Body of pancreas (tissue), 4 donors: ENCODE measurements around the gene GPR17. TPM values are rescaled to one million over a fixed set of nuclear protein-coding genes. Genes with fewer than 3 reads are reported as not detected.
A peak's percentile ranks its signal among the peaks of the same experiment; 100 is the strongest.

Experiments used
- ATAC-seq: fragments of 150-250 bp; one replicate; pipeline ENCODE4 v1.9.1; 2016
- DNase-seq, 4 donors: peaks; one replicate each; pipeline ENCODE4 v3.0.0-alpha.2; 2019
- H3K27ac ChIP-seq, 4 donors: fragments of 200-600 bp; sonication (generic); 1 replicate in 3 of 4; 2 replicates in 1 of 4; pipeline versions ENCODE4 v1.5.1 to v1.6.1; 2016 to 2019; ENCODE audit warnings: mild to moderate bottlenecking in 1 of 4, mixed read lengths in 1 of 4, moderate library complexity in 1 of 4
- H3K27me3 ChIP-seq, 2 donors: fragments of 200-600 bp; sonication (generic); one replicate each; pipeline ENCODE4 v1.6.0; 2016; ENCODE audit warnings: mild to moderate bottlenecking in 1 of 2
- H3K36me3 ChIP-seq, 2 donors: fragments of 200-600 bp; sonication (generic); replicated peaks in 1 of 2; 2 replicates each; pipeline ENCODE4 v1.5.1; 2016; ENCODE audit warnings: low read depth in 2 of 2; ENCODE audit not compliant: insufficient read depth in 1 of 2
- H3K4me1 ChIP-seq: fragments of 200-600 bp; sonication (generic); one replicate; pipeline ENCODE4 v1.6.0; 2016
- H3K4me3 ChIP-seq, 2 donors: fragments of 200-600 bp; sonication (generic); 1 replicate in 1 of 2; 2 replicates in 1 of 2; pipeline ENCODE4 v1.5.1; 2016 to 2019
- H3K9me3 ChIP-seq, 3 donors: fragments of 200-600 bp; sonication (generic); 1 replicate in 2 of 3; 2 replicates in 1 of 3; pipeline ENCODE4 v1.5.1; 2016
- CTCF ChIP-seq, 7 experiments: fragments of 450-650 bp in 4 of 7; fragments of 200-600 bp in 3 of 7; sonication (generic) in 3 of 7; IDR thresholded peaks; one replicate each; pipeline ENCODE4 v1.5.1; 2016 to 2019; ENCODE audit warnings: antibody characterized with exemption in 7 of 7
- POLR2A ChIP-seq, 3 donors: fragments of 450-650 bp; IDR thresholded peaks; one replicate each; pipeline ENCODE4 v1.6.1; 2016; ENCODE audit warnings: antibody characterized with exemption in 3 of 3, mild to moderate bottlenecking in 2 of 3
- WGBS, 2 donors: methylation state at CpG; one replicate each; pipeline ENCODE4 v1.1.5; 2017; 5-methylcytosine and 5-hydroxymethylcytosine counted together
- intact Hi-C: fragments of 100-400 bp; cut with DNase I; formaldehyde crosslinking; loops from one replicate; pipeline ENCODE4 v1.15.1; 2023
- total RNA-seq, 2 donors: library from RNA; depleted of rRNA; stranded (reverse); fragments of >200 nt; gene quantifications; one replicate each; pipeline ENCODE4 v1.1.0, GENCODE V29; 2016

GPR17 gene
- total RNA-seq, 2 donors from 2014 or later, result 0.26 TPM; not detected in 1

- peak in 3 of 4 donors; percentile 3 to 7 (median 7) for DNase-seq
- WGBS, 2 donors, result 79 to 83% methylated on average over 14 to 38 of the region's 38 CpGs
- no peak for ATAC-seq
Observed at GRCh38 chr2:127623388-127624319, 22.3 kb upstream of the GPR17 start.

GRCh38 chr2:127624320-127624755, 21.6 kb upstream of the GPR17 start:
- intact Hi-C loops, result no loop called here
- Histone ChIP-seq H3K9me3 (no peaks in the 10 kb centered on the region), H3K27ac (no peak overlapping the region), H3K4me1 (no peaks in the 10 kb centered on the region), H3K4me3 (no peak overlapping the region), H3K27me3 (no peaks in the 10 kb centered on the region), H3K36me3 (no peaks in the 10 kb centered on the region)
- WGBS, 2 donors, result 39 to 77% methylated on average over 3 to 5 of the region's 5 CpGs
- TF ChIP-seq CTCF (IDR thresholded peaks at IDR 0.05), result no peak
- no peak for TF ChIP-seq POLR2A (IDR thresholded peaks at IDR 0.05)
- ATAC-seq (no peak), DNase-seq (peak in 1 of 4 donors; percentile 7)

More at GRCh38 chr2:127623388-127624319, 22.3 kb upstream of the GPR17 start:
- Histone ChIP-seq H3K9me3 (no peaks in the 10 kb centered on the region), H3K4me1 (no peaks in the 10 kb centered on the region), H3K4me3 (no peak overlapping the region), H3K36me3 (no peaks in the 10 kb centered on the region), H3K27me3 (no peaks in the 10 kb centered on the region), H3K27ac (no peak overlapping the region)
- TF ChIP-seq CTCF (IDR thresholded peaks at IDR 0.05), result no peak
- no peak for TF ChIP-seq POLR2A (IDR thresholded peaks at IDR 0.05)
- intact Hi-C loops, result no loop called here

- H3K4me1 ChIP-seq, result no peaks in the 10 kb centered on the region
- H3K27me3 ChIP-seq, result no peaks in the 10 kb centered on the region
- 75 to 79% methylated on average over 11 to 23 of the region's 23 CpGs for WGBS, 2 donors
- no peaks in the 10 kb centered on the region for H3K36me3 ChIP-seq
- DNase-seq, result peak in 1 of 4 donors; percentile 9
- ATAC-seq, result no peak
- no peak overlapping the region for H3K4me3 ChIP-seq
- H3K9me3 ChIP-seq, result no peaks in the 10 kb centered on the region
- intact Hi-C loops, result no loop called here
- TF ChIP-seq POLR2A (IDR thresholded peaks at IDR 0.05), result no peak
- TF ChIP-seq CTCF (IDR thresholded peaks at IDR 0.05), result no peak
- H3K27ac ChIP-seq, result no peak overlapping the region
Observed at GRCh38 chr2:127624756-127625571, 21.0 kb upstream of the GPR17 start.

GRCh38 chr2:127625572-127625951, 20.4 kb upstream of the GPR17 start:
- Histone ChIP-seq H3K27ac (no peak overlapping the region), H3K9me3 (no peaks in the 10 kb centered on the region), H3K36me3 (no peaks in the 10 kb centered on the region), H3K4me1 (no peaks in the 10 kb centered on the region), H3K27me3 (no peaks in the 10 kb centered on the region), H3K4me3 (no peak overlapping the region)
- intact Hi-C loops, result no loop called here
- no peak for TF ChIP-seq CTCF (IDR thresholded peaks at IDR 0.05)
- no peak for TF ChIP-seq POLR2A (IDR thresholded peaks at IDR 0.05)
- WGBS, 2 donors, result 61 to 81% methylated on average over 2 of the region's 2 CpGs
- ATAC-seq (no peak), DNase-seq (peak in 1 of 4 donors; percentile 2)
